Measurements from ENCODE around the gene SMIM35.

The SMIM35 gene

GRCh38 chr11:118050208-118050891 is 36.4 kb downstream of the SMIM35 start:
- no peak for TF ChIP-seq CTCF (conservative IDR thresholded peaks at IDR 0.05; ENCODE audit: low read depth, low read length)
- Histone ChIP-seq H3K79me2 (ENCODE audit: insufficient read depth, low read depth) (no peaks in the 10 kb centered on the region), H2AFZ (ENCODE audit: low read depth) (no peak overlapping the region), H3K27me3 (ENCODE audit: insufficient read depth, low read depth) (no peaks in the 10 kb centered on the region), H3K4me3 (IDR thresholded peaks at IDR 0.05; ENCODE audit: insufficient read depth, low read depth, low read length) (no peak overlapping the region), H3K27ac (no peak overlapping the region), H3K4me1 (ENCODE audit: low read depth, poor library complexity, severe bottlenecking) (no peaks in the 10 kb centered on the region), H3K9ac (no peak overlapping the region), H4K20me1 (ENCODE audit: insufficient read depth) (no peaks in the 10 kb centered on the region), H3K4me2 (no peak overlapping the region), H3K36me3 (ENCODE audit: insufficient read depth) (no peaks in the 10 kb centered on the region)

- Histone ChIP-seq H3K4me1 (ENCODE audit: low read depth, poor library complexity, severe bottlenecking) (no peaks in the 10 kb centered on the region), H3K9ac (no peak overlapping the region), H3K36me3 (ENCODE audit: insufficient read depth) (no peaks in the 10 kb centered on the region), H3K27me3 (ENCODE audit: insufficient read depth, low read depth) (no peaks in the 10 kb centered on the region), H4K20me1 (ENCODE audit: insufficient read depth) (no peaks in the 10 kb centered on the region), H3K4me2 (no peak overlapping the region), H3K4me3 (IDR thresholded peaks at IDR 0.05; ENCODE audit: insufficient read depth, low read depth, low read length) (no peak overlapping the region), H2AFZ (ENCODE audit: low read depth) (no peak overlapping the region), H3K27ac (no peak overlapping the region), H3K79me2 (ENCODE audit: insufficient read depth, low read depth) (no peaks in the 10 kb centered on the region)
- TF ChIP-seq CTCF (conservative IDR thresholded peaks at IDR 0.05; ENCODE audit: low read depth, low read length), result no peak
Observed at GRCh38 chr11:118049771-118050170, 37.0 kb downstream of the SMIM35 start.

- H3K27me3 ChIP-seq (ENCODE audit: insufficient read depth, low read depth), result no peaks in the 10 kb centered on the region
Observed at GRCh38 chr11:118048472-118049370, 38.0 kb downstream of the SMIM35 start.

GRCh38 chr11:118047749-118048148 is 39.0 kb downstream of the SMIM35 start:
- H4K20me1 ChIP-seq (ENCODE audit: insufficient read depth), result no peaks in the 10 kb centered on the region
- no peaks in the 10 kb centered on the region for H3K4me1 ChIP-seq (ENCODE audit: low read depth, poor library complexity, severe bottlenecking)
- no peak overlapping the region for H2AFZ ChIP-seq (ENCODE audit: low read depth)
- no peak overlapping the region for H3K9ac ChIP-seq
- no peaks in the 10 kb centered on the region for H3K36me3 ChIP-seq (ENCODE audit: insufficient read depth)
- no peak overlapping the region for H3K4me2 ChIP-seq
- H3K27me3 ChIP-seq (ENCODE audit: insufficient read depth, low read depth), result no peaks in the 10 kb centered on the region
- H3K4me3 ChIP-seq (IDR thresholded peaks at IDR 0.05; ENCODE audit: insufficient read depth, low read depth, low read length), result no peak overlapping the region
- no peak for TF ChIP-seq CTCF (conservative IDR thresholded peaks at IDR 0.05; ENCODE audit: low read depth, low read length)
- H3K79me2 ChIP-seq (ENCODE audit: insufficient read depth, low read depth), result no peaks in the 10 kb centered on the region
- H3K27ac ChIP-seq, result no peak overlapping the region

More at GRCh38 chr11:118048472-118049370, 38.0 kb downstream of the SMIM35 start:
- no peaks in the 10 kb centered on the region for H3K36me3 ChIP-seq (ENCODE audit: insufficient read depth)
- no peak for TF ChIP-seq CTCF (conservative IDR thresholded peaks at IDR 0.05; ENCODE audit: low read depth, low read length)
- no peak overlapping the region for H3K4me2 ChIP-seq
- H3K79me2 ChIP-seq (ENCODE audit: insufficient read depth, low read depth), result no peaks in the 10 kb centered on the region
- H3K9ac ChIP-seq, result no peak overlapping the region
- no peak overlapping the region for H3K4me3 ChIP-seq (IDR thresholded peaks at IDR 0.05; ENCODE audit: insufficient read depth, low read depth, low read length)
- no peak overlapping the region for H2AFZ ChIP-seq (ENCODE audit: low read depth)
- H4K20me1 ChIP-seq (ENCODE audit: insufficient read depth), result no peaks in the 10 kb centered on the region
- H3K27ac ChIP-seq, result no peak overlapping the region
- no peaks in the 10 kb centered on the region for H3K4me1 ChIP-seq (ENCODE audit: low read depth, poor library complexity, severe bottlenecking)

Measured in KMS-11 (cell line).